AG09319 (cell line): ENCODE data around the gene PI4K2A.
"Not testable (repeated sequence)": the region's sequence is repeated elsewhere in the genome, so short reads cannot be mapped to it uniquely, and the experiment has no call there.

Experiments used
- DNase-seq: peaks from one replicate; pipeline ENCODE4 v3.0.0-alpha.2; 2010; ENCODE audit warnings: low read depth; ENCODE audit errors: extremely low read depth
- TF ChIP-seq, protein P1 (sequence below): IDR thresholded peaks from 2 replicates; pipeline ENCODE4 v1.5.1; 2011; ENCODE audit warnings: low read depth, mild to moderate bottlenecking, inconsistent platforms, low read length, moderate library complexity

PI4K2A gene

DNA sequence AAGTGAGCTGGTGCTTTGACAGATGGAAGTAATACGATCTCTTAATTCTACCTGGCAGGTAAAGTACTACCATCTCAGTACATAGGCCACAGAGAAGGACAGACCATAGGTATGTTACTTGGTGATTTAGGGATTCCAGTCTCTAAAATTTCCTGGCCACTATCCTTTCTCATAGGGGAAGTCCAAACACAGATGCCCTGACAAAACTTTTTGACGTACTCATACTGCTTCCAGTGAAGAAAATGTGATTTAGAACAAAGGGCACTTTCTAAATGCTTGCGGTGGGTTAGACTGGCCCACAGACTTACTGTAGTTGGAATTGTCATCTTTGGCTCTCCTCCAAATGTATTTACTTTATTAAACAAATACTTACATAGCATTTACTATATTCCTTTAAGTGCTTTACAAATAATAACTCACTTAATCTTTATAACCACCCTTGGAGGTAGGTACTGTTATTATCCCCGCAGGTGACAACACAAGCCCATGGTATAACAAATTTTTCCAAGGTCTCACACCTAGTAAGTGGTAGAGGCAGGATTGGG, 3.0 kb downstream of the PI4K2A start:
- TF ChIP-seq, protein P1, sequence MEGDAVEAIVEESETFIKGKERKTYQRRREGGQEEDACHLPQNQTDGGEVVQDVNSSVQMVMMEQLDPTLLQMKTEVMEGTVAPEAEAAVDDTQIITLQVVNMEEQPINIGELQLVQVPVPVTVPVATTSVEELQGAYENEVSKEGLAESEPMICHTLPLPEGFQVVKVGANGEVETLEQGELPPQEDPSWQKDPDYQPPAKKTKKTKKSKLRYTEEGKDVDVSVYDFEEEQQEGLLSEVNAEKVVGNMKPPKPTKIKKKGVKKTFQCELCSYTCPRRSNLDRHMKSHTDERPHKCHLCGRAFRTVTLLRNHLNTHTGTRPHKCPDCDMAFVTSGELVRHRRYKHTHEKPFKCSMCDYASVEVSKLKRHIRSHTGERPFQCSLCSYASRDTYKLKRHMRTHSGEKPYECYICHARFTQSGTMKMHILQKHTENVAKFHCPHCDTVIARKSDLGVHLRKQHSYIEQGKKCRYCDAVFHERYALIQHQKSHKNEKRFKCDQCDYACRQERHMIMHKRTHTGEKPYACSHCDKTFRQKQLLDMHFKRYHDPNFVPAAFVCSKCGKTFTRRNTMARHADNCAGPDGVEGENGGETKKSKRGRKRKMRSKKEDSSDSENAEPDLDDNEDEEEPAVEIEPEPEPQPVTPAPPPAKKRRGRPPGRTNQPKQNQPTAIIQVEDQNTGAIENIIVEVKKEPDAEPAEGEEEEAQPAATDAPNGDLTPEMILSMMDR = no peak
- no peak for DNase-seq

- no peak for DNase-seq
- TF ChIP-seq, protein P1 = no peak
Observed at GRCh38 chr10:97644936-97645335, 4.5 kb downstream of the PI4K2A start.

DNA sequence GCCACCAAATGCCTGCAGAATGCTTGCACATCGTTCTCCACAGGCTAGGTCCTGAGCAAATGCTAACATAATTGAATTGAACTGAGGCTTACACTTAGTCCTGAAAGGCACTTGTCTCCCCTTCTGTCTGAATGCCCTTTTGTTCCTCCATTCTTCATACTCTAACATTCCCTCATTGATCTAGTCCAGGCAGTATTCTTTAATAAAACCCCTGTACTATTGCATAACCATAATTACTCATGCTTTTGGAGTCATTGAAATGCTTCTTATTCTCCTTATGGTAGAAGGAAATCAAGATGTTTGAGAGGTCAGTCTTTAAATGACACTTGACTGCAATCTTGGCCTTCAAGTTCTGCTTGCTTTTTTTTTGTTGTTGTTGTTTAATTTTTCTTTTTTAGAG, 7.1 kb downstream of the PI4K2A start:
- no peak for DNase-seq
- TF ChIP-seq, protein P1 = no peak

GRCh38 chr10:97648562-97649404, 8.3 kb downstream of the PI4K2A start:
- DNase-seq = peak; percentile 70
- TF ChIP-seq, protein P1 = no peak

- not testable (repeated sequence) for DNase-seq
Observed at GRCh38 chr10:97649405-97649750, 8.9 kb downstream of the PI4K2A start.

DNA sequence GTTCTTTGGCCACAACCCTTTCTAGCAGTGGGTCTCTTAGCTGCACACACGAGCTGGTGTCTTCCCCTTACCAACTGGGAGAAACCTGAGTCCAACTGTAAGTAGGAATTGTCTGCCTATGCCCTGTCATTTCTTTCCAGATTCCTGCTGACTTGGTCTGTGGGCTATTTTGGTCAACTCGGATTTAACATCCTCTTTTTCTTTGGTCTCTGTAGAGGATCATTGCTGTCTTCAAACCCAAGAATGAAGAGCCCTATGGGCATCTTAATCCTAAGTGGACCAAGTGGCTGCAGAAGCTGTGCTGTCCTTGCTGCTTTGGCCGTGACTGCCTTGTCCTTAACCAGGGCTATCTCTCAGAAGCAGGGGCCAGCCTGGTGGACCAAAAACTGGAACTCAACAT, 10.3 kb downstream of the PI4K2A start:
- TF ChIP-seq, protein P1 = no peak
- no peak for DNase-seq

DNA sequence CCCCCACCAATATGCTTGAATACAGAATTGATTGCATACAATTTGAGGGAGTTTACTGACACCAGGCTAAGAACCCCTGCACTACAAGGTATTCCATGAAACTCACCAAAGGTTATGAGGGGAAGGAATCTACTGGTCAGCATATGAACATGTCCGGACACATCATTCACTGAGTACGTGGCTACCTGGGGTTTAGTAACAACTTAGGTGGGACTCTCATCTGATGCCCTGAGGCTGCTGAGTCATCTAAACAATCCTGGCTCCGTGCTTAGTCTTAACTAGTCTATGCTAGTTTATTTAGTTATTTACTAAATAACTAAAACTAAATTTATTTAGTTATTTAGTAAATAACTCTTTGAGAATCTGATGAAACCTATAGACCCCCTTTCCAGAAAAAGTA, 11.3 kb downstream of the PI4K2A start:
- no peak for DNase-seq
- TF ChIP-seq, protein P1 = no peak

DNA sequence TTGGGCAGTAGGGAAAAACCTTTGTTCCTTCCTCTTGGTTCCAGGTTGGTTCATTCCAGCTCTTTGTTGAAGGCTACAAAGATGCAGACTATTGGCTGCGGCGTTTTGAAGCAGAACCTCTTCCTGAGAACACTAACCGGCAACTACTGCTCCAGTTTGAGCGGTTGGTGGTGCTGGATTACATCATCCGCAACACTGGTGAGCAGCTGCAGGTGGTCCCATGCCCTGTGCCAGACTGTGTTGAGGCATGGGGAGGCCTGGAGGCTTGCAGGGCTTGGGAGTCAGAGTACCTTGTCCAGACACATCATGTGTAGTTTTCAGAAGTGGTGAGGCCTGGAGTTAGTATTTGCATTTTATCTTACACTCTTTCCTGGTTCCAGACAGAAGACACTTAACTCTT, 16.3 kb downstream of the PI4K2A start:
- DNase-seq = no peak
- TF ChIP-seq, protein P1 = no peak
